ENCODE data around the gene SLC6A17. TPM values are rescaled to one million over a fixed set of nuclear protein-coding genes. Genes with fewer than 3 reads are reported as not detected.

Gene SLC6A17
- total and polyA plus RNA-seq, 2 donors (not counting 3 experiments of a cell fraction or from before 2014, with no cell fraction given) = 0.03 TPM; not detected in 1

DNA sequence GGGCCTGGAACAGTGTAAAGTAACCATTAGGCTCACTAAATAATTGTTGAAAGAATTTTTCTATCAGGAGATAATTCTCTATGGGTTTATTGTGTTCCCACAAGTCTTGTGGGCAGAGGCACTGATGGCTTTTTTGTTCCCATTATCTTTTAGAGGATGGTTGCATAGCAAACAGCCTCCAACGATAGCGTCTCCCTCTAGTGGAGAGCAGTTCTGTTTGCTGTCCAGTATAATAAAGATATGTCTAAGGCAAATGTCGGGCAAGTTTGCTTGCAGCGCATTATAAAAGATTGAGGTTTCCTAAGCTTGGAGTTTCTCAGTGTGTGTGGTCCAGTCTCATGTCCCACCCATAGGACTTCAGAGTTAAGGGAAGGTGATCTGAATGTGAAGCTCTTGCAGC lies 1.3 kb upstream of the SLC6A17 start:
- intact Hi-C loops (cut with micrococcal nuclease) = no loop called here
- Histone ChIP-seq H3K4me3 (replicated peaks in 1 of 3; ENCODE audit: insufficient read depth in 1 of 3, low read depth in 1 of 3, low read length in 3 of 3) (no peak overlapping the region), H3K27ac (ENCODE audit: insufficient read depth, low read depth, low read length) (no peak overlapping the region), H3K79me2 (ENCODE audit: control insufficient read depth, insufficient read depth, low read length) (no peaks in the 10 kb centered on the region), H3K9ac (replicated peaks; ENCODE audit: extremely low read depth, insufficient read depth, low read length) (no peak overlapping the region), H2AFZ (ENCODE audit: low read depth, low read length) (no peak overlapping the region), H3K4me2 (ENCODE audit: insufficient read depth, low read length) (no peak overlapping the region), H3K27me3 (ENCODE audit: control insufficient read depth in 2 of 2, insufficient read depth in 2 of 2, low read length in 2 of 2) (peaks cover 26 to 34% of the 10 kb centered on the region in 2 experiments), H3K9me3 (replicated peaks; ENCODE audit: control insufficient read depth, insufficient read depth, low read length) (no peaks in the 10 kb centered on the region), H3K4me1 (ENCODE audit: control insufficient read depth, extremely low read depth, insufficient read depth, low read length) (no peaks in the 10 kb centered on the region), H3K9me1 (replicated peaks; ENCODE audit: control insufficient read depth, extremely low read depth, insufficient read depth, low read length) (no peaks in the 10 kb centered on the region), H4K20me1 (replicated peaks; ENCODE audit: control insufficient read depth, extremely low read depth, insufficient read depth, low read length) (no peaks in the 10 kb centered on the region), H3K36me3 (ENCODE audit: control insufficient read depth in 2 of 2, extremely low read depth in 1 of 2, insufficient read depth in 2 of 2, low read length in 2 of 2) (no peaks in the 10 kb centered on the region)
- no TSS peak for BruUV-seq (replicated peaks)
- ChIA-PET CTCF (no interaction called here), POLR2A (interaction anchor here (1.0 kb wide), 1 partner anchor 9 kb away, joined by 3 read pairs; no protein-coding TSS in a partner anchor)
- FAIRE-seq = no peak
- dilution Hi-C loops (cut with MboI; ENCODE audit: extremely low pct_ligation_motif_present, low sequenced_read_pairs) = no loop called here
- no peak for TF ChIP-seq JUN (IDR thresholded peaks at IDR 0.05; ENCODE audit: borderline replicate concordance, insufficient read depth, insufficient read length, low read depth)
- TF ChIP-seq EZH2 (IDR thresholded peaks at IDR 0.05; ENCODE audit: borderline replicate concordance, low read depth, low read length, severe bottlenecking) = no peak
- no peak for TF ChIP-seq GATA2 (IDR thresholded peaks at IDR 0.05; ENCODE audit: insufficient read depth, insufficient read length, low read depth, low read length)
- no peak for TF ChIP-seq FOS (IDR thresholded peaks at IDR 0.05; ENCODE audit: borderline replicate concordance, insufficient read depth, low read length)
- TF ChIP-seq MYC (IDR thresholded peaks at IDR 0.05; ENCODE audit: low read depth, low read length) = no peak
- TF ChIP-seq POLR2AphosphoS5 (IDR thresholded peaks at IDR 0.05; ENCODE audit: insufficient read depth, low read depth, low read length) = no peak
- DNase-seq (ENCODE audit: low read depth, low spot score) = no peak

DNA sequence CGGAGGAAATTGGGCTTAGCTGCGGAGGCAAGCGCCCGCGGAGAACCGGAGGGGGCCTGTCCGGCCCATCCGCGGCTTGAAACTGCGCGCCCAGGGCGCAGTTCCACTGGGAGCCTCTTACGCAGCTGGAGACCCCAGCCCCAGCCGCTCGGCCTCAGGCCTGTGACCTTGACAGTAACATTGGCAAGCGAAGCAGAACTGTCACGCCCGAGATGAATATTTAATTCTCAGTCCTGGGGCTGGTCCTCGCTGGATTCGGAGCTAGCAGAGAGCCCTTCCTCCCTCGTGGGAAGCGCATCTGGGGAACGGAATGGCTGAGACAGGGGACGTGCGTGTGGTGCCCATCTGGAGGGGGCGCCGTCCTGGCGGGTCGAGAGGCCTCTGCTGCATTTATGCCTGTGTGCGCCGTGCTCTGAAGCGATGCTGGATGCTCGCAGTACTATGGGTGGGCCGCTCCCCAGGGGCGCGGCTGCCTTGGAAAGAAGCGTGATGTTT lies 928 bp downstream of the SLC6A17 start:
- H3K9ac ChIP-seq (replicated peaks; ENCODE audit: extremely low read depth, insufficient read depth, low read length) = no peak overlapping the region

More for the DNA sequence above, 928 bp downstream of the SLC6A17 start:
- ChIA-PET POLR2A (no interaction called here), CTCF (interaction anchor here (0.8 to 1.1 kb wide), 3 partner anchors 11 to 344 kb away, joined by 3 to 4 read pairs (median 3); no protein-coding TSS in a partner anchor)
- H3K9me3 ChIP-seq (replicated peaks; ENCODE audit: control insufficient read depth, insufficient read depth, low read length) = no peaks in the 10 kb centered on the region
- H3K27ac ChIP-seq (ENCODE audit: insufficient read depth, low read depth, low read length) = no peak overlapping the region
- TF ChIP-seq EZH2 (IDR thresholded peaks at IDR 0.05; ENCODE audit: borderline replicate concordance, low read depth, low read length, severe bottlenecking) = peak; percentile 33
- TF ChIP-seq, protein P1, sequence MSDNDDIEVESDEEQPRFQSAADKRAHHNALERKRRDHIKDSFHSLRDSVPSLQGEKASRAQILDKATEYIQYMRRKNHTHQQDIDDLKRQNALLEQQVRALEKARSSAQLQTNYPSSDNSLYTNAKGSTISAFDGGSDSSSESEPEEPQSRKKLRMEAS (IDR thresholded peaks at IDR 0.05; ENCODE audit: insufficient read depth, insufficient read length) = no peak
- dilution Hi-C loops (cut with MboI; ENCODE audit: extremely low pct_ligation_motif_present, low sequenced_read_pairs) = no loop called here
- FAIRE-seq = no peak
- peaks cover 27 to 30% of the 10 kb centered on the region in 2 experiments for H3K27me3 ChIP-seq (ENCODE audit: control insufficient read depth in 2 of 2, insufficient read depth in 2 of 2, low read length in 2 of 2)
- H3K4me2 ChIP-seq (ENCODE audit: insufficient read depth, low read length) = no peak overlapping the region
- H3K79me2 ChIP-seq (ENCODE audit: control insufficient read depth, insufficient read depth, low read length) = no peaks in the 10 kb centered on the region
- no peak for DNase-seq (ENCODE audit: low read depth, low spot score)
- no TSS peak for BruUV-seq (replicated peaks)
- no peaks in the 10 kb centered on the region for H4K20me1 ChIP-seq (replicated peaks; ENCODE audit: control insufficient read depth, extremely low read depth, insufficient read depth, low read length)
- H3K36me3 ChIP-seq (ENCODE audit: control insufficient read depth in 2 of 2, extremely low read depth in 1 of 2, insufficient read depth in 2 of 2, low read length in 2 of 2) = no peaks in the 10 kb centered on the region
- H3K4me3 ChIP-seq (replicated peaks in 1 of 3; ENCODE audit: insufficient read depth in 1 of 3, low read depth in 1 of 3, low read length in 3 of 3) = no peak overlapping the region
- H2AFZ ChIP-seq (ENCODE audit: low read depth, low read length) = no peak overlapping the region
- H3K9me1 ChIP-seq (replicated peaks; ENCODE audit: control insufficient read depth, extremely low read depth, insufficient read depth, low read length) = no peaks in the 10 kb centered on the region
- intact Hi-C loops (cut with micrococcal nuclease) = no loop called here
- H3K4me1 ChIP-seq (ENCODE audit: control insufficient read depth, extremely low read depth, insufficient read depth, low read length) = no peaks in the 10 kb centered on the region
